ENCODE data around the gene CDA.

Gene CDA

GRCh38 chr1:20648438-20648837 lies 59.5 kb downstream of the CDA start:
- TF ChIP-seq MYC (IDR thresholded peaks at IDR 0.05; ENCODE audit: low read depth, low read length) (no peak), POLR2A (IDR thresholded peaks at IDR 0.05; ENCODE audit: extremely low read depth, insufficient read length) (no peak), CTCF (IDR thresholded peaks at IDR 0.05; ENCODE audit: low read depth, low read length) (no peak)
- H3K4me3 ChIP-seq (ENCODE audit: low read depth, low read length): no peak overlapping the region
- DNase-seq (ENCODE audit: low read depth): no peak

GRCh38 chr1:20648946-20649345 lies 60.0 kb downstream of the CDA start:
- no peak overlapping the region for H3K4me3 ChIP-seq (ENCODE audit: low read depth, low read length)
- TF ChIP-seq MAX (IDR thresholded peaks at IDR 0.05; ENCODE audit: low read depth, low read length): no peak
- no peak for TF ChIP-seq POLR2A (IDR thresholded peaks at IDR 0.05; ENCODE audit: extremely low read depth, insufficient read length)
- no peak for TF ChIP-seq MYC (IDR thresholded peaks at IDR 0.05; ENCODE audit: low read depth, low read length)
- TF ChIP-seq CTCF (IDR thresholded peaks at IDR 0.05; ENCODE audit: low read depth, low read length): no peak
- no peak for DNase-seq (ENCODE audit: low read depth)

- no peak for DNase-seq (ENCODE audit: low read depth)
Observed at GRCh38 chr1:20652300-20652699, 63.4 kb downstream of the CDA start.

GRCh38 chr1:20654104-20654690 lies 65.3 kb downstream of the CDA start:
- DNase-seq (ENCODE audit: low read depth): no peak
- H3K4me3 ChIP-seq (ENCODE audit: low read depth, low read length): no peak overlapping the region
- TF ChIP-seq CTCF (IDR thresholded peaks at IDR 0.05; ENCODE audit: low read depth, low read length) (no peak), MYC (IDR thresholded peaks at IDR 0.05; ENCODE audit: low read depth, low read length) (no peak), MAX (IDR thresholded peaks at IDR 0.05; ENCODE audit: low read depth, low read length) (no peak), POLR2A (IDR thresholded peaks at IDR 0.05; ENCODE audit: extremely low read depth, insufficient read length) (no peak)

More at GRCh38 chr1:20652300-20652699, 63.4 kb downstream of the CDA start:
- no peak overlapping the region for H3K4me3 ChIP-seq (ENCODE audit: low read depth, low read length)
- no peak for TF ChIP-seq CTCF (IDR thresholded peaks at IDR 0.05; ENCODE audit: low read depth, low read length)
- TF ChIP-seq POLR2A (IDR thresholded peaks at IDR 0.05; ENCODE audit: extremely low read depth, insufficient read length): no peak
- TF ChIP-seq MAX (IDR thresholded peaks at IDR 0.05; ENCODE audit: low read depth, low read length): no peak
- no peak for TF ChIP-seq MYC (IDR thresholded peaks at IDR 0.05; ENCODE audit: low read depth, low read length)

GRCh38 chr1:20657024-20657423 lies 68.1 kb downstream of the CDA start:
- H3K4me3 ChIP-seq (ENCODE audit: low read depth, low read length): no peak overlapping the region
- TF ChIP-seq MYC (IDR thresholded peaks at IDR 0.05; ENCODE audit: low read depth, low read length) (no peak), CTCF (IDR thresholded peaks at IDR 0.05; ENCODE audit: low read depth, low read length) (no peak)
- no peak for DNase-seq (ENCODE audit: low read depth)

All from NB4 (cell line).